Measurements from ENCODE around the gene SLC6A12.

DNA sequence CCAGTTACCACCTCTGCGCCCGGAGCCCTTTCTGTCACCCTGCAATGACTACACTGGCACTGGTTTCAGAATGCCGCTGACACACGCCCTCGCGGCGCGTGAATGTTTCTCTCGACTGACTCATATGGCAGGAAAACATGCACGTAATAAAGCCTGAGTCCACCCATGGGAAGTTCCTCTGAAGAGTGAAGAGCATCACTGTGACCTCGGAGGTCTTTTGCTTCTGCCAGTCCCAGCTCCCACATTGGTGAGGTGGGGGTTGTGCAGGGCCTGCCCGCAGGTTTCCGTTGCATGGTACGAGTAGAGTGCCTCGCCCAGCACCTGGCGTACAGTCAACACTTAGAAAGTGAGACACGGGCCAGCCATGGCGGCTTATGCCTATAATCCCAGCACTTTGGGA is 11.1 kb upstream of the SLC6A12 start:
- no peak for TF ChIP-seq CTCF (IDR thresholded peaks at IDR 0.05)
- TF ChIP-seq EP300 (IDR thresholded peaks at IDR 0.05) = no peak
- no peak for TF ChIP-seq POLR2AphosphoS5 (IDR thresholded peaks at IDR 0.05)

Data from esophagus muscularis mucosa (tissue), 4 donors.